Activated CD4-positive, CD25-positive, alpha-beta regulatory T cell (primary cell): ENCODE data around the gene SRPK2.

Source experiments
- DNase-seq, 4 experiments: peaks; one replicate each; lab custom pipeline; 2025; lab: John Stamatoyannopoulos, UW

SRPK2 gene

DNA sequence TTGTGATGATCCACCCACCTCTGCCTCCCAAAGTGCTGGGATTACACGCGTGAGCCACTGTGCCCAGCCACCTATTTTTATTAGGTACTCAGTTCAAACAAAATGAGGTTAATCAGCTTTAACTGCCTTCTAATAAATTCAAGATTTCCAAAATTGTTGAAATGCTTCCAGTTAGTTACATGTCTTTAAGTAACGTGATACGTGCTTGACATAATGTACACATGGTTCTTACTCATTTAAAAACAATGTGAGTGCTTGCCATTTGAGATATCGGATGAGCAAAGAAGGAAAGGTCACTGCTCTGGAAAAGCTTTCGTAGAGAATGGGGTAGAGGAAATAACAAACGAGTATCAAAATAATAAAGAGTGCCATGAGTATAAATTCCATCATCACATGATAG, 291.1 kb downstream of the SRPK2 start:
- no peak for DNase-seq

DNA sequence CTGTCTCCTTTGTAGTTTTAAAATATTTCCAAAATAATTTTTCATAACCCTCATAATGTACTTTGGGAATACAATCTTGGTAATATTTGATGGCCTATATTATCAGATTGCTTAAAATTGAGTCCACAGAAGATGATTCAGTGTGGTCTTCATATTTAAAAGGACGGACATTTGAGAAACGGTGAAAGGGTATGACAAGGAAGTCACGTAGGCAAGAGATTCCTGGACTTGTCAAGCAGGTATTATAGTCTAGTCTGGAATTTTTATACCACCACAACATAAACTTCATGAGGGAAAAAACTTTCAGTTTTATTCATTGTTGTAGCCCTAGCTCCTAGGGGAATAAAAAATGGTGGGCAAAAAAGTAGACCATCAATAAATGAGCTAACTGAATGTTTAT, 292.4 kb downstream of the SRPK2 start:
- DNase-seq: no peak

DNA sequence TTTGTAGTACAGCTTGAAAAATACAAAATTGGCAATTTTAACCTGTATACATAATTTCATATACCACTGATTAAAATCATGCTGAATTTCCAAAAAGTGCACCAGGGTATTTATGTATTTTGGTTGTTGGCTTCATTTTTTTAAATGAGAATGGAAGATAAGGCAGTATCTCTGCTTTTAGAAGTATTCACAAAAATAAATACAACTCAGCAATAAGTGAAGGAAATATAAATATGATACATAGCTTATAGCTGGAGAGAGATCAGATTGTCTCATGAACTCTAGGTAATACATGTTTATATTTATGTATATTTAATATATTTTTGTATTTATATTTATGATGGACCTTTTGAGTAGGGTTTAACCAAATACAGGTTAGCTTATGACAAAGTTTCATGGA, 293.8 kb downstream of the SRPK2 start:
- no peak for DNase-seq

DNA sequence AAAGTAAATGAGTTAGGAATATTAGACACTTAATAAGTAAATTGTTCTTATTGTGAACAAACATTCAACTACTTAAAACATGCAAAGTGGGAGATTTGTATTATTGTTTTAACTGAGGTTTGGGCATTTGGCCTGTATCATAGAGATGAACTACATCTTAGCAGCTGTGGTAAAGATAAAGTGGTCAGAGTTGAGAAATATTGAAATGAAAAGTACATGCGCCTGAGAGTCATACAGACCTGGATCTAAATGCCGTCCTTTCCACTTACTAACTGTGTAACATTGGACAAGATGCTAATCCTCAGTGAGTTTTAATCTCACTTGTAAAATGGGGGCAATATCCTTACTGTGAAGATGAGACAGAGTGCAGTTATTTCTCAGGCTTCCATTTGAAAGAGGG, 300.3 kb downstream of the SRPK2 start:
- no peak for DNase-seq

DNA sequence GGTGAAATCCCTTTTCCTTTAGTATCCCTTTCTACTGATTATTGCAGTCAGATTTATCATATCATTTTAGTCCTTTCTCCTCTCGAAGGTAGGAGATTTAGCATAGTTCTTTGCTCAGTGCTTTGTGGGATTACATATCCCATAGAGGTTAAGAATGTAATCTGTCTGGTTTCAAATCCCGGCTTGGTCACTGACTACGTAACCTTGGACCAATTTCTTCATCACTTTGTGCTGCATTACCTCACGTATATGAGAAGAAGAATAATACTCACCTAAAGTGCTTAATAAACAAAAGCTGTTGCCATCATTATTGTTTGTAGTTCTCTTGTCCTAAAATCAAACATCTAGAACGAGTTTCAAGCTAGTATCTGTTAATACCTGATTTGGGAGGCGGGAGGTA, 300.7 kb downstream of the SRPK2 start:
- no peak for DNase-seq

DNA sequence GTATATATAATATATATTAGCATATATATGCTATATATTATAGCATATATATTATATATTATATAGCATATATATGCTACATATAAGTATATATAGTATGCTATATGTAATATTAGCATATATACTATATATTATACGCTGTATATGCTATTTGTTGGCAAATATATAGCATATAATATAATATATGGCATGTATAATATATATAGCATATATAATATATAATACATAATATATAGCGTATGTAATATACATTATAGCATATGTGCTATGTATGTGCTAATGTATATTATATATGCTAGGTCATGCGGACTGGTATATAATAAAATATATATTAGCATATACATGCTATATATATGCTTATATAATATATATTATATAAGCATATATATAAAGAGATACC, 301.9 kb downstream of the SRPK2 start:
- DNase-seq: no peak

DNA sequence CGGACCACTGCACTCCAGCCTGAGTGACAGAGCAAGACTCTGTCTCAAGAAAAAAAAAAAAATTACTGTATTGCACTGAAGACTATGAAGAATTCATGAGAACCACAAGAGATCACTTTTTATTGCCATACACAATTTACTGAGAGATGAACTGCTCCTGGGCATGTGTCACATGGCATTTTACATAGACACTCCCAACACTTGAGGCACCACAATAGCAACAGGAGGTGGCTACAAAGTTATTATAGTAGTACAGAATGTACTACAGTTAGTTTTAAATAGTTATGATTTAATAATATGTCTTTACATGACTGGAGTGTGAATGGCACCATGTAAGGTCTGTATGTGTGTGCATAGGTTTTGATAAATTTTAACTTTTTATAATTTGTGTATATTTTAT, 304.1 kb downstream of the SRPK2 start:
- no peak for DNase-seq

DNA sequence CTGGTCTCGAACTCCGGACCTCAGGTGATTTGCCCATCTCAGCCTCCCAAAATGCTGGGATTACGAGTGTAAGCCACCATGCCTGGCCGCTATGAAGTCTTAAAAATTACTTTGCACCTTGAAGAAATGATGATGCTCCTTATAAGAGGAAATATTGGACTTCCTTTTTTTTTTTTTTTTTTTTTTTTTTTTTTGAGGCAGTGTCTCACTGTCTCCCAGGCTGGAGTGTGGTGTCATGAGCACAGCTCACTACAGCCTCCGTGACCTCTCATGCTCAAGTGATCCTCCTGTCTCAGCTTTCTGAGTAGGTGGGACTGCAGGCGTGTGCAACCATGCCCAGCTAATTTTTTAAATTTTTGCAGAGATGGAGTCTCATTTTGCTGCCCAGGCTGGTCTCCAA, 309.4 kb downstream of the SRPK2 start:
- DNase-seq: no peak

DNA sequence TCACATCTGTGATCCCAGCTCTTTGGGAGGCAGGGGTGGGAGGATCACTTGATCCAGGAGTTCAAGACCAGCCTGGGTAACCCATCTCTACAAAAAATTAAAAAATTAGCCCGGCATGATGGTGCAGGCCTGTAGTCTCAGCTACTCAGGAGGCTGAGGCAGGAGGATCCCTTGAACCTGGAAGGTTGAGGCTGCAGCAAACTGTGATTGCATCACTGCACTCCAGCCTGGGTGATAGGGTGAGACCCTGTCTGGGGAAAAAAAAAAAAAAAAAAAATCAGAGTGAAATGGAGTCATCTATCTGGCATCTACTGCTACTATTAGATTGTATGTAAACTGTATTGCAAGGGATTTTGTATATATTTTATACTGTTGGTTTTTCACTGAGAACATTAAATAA, 315.6 kb downstream of the SRPK2 start:
- no peak for DNase-seq

DNA sequence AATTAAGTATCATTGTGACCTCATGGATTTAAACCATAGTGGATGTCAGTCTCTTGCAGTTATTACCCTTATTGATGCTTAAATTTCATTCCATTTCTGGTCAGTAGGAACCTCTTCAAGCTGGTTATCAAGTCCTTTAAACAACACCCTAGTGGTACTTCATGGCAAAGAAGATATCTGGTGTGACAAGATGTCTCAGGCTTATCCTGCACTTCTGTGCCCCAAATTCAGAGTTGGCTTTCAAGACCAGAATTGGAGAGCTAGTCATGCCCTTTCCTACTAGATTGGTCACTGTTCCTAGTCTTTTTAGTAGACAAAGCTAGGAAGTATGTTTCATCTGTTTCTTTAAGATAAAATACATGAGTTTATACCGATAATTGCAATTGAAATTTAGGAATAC, 319.8 kb downstream of the SRPK2 start:
- no peak for DNase-seq

DNA sequence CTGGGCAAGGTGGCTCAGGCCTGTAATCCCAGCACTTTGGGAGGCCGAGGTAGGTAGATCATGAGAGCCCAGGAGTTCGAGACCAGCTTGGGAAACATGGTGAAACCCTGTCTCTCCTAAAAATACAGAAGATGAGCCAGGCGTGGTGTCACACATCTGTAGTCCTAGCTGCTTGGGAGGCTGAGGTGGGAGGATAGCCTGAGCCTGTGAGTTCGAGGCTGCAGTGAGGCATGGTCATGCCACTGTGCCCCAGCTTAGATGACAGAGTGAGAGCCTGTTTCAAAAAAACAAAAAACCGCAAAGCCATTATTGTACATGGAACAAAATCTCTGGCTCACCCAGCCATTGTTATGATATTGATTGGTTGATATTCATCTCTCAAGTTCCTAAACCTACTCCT, 321.0 kb downstream of the SRPK2 start:
- no peak for DNase-seq
